SK-N-MC (cell line): ENCODE results near the gene FAM210A.

ENCODE experiments used
- DNase-seq: peaks from one replicate; pipeline ENCODE4 v3.0.0-alpha.2; 2011; ENCODE audit warnings: low read depth, low spot score
- H3K27ac ChIP-seq: fragments of 200-600 bp; sonication (generic); 2 replicates; pipeline ENCODE4 v1.5.1; 2016; ENCODE audit warnings: mixed run types
- H3K36me3 ChIP-seq: fragments of 200-600 bp; sonication (generic); 2 replicates; pipeline ENCODE4 v1.6.1; 2017; ENCODE audit warnings: antibody characterized with exemption, low read length, mixed read lengths; ENCODE audit not compliant: insufficient read depth
- H3K4me3 ChIP-seq: fragments of 200-600 bp; sonication (generic); 2 replicates; pipeline ENCODE4 v1.5.1; 2016
- H3K9ac ChIP-seq: fragments of 200-600 bp; sonication (generic); 2 replicates; pipeline ENCODE4 v1.8.0; 2017; ENCODE audit warnings: mixed run types, mixed read lengths; ENCODE audit not compliant: insufficient read length
- H3K9me3 ChIP-seq: fragments of 200-600 bp; sonication (generic); 2 replicates; pipeline ENCODE4 v1.6.1; 2017; ENCODE audit warnings: low read depth, mild to moderate bottlenecking, antibody characterized with exemption, low read length, moderate library complexity, mixed read lengths
- EZH2 ChIP-seq: fragments of 200-600 bp; sonication (generic); IDR thresholded peaks from one replicate; pipeline ENCODE4 v1.6.1; 2017; ENCODE audit warnings: antibody characterized with exemption
- FOXP2 ChIP-seq: optimal IDR thresholded peaks from 2 replicates; pipeline ENCODE3; 2011; ENCODE audit warnings: mild to moderate bottlenecking, moderate library complexity; ENCODE audit not compliant: insufficient read depth; ENCODE audit errors: extremely low read length, control extremely low read depth
- POLR2AphosphoS5 ChIP-seq: IDR thresholded peaks from 2 replicates; pipeline ENCODE4 v1.6.1; 2012; ENCODE audit warnings: mild to moderate bottlenecking, low read depth, low read length, borderline replicate concordance

Gene FAM210A

DNA sequence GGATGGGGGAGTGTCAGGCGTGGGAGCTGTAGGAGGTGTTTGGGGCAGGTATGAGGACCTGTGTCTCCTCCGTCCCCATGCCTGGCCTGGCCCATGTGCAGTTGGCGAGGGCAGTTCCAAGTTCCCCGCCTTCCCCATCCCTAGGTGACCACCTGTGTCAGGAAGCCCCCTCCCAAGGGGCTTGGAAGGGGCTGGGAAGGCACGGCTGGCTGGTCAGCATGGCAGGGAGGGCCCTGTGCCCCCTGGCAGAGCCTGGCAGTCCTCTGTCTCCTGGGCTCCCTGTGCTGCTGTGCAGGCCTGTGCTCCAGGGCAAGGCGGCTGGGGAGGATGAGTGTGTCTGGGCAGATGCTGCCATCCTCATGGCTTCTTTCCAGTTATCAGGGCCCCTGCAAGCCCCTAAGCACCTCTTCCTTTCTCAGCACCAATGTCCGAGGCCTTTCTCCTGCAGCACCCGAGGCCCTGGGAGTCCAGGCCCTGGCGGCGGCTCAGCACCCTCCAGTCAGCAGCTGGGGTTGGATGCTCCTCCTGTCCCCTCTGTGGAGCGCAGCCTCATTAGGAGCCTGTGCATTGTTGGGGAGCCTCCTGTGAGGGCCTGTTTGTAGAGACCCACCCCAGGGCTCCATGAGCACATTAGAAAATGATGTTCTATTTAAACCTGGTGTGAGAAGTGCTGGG lies 101.7 kb downstream of the FAM210A start:
- TF ChIP-seq POLR2AphosphoS5 (no peak), EZH2 (no peak), FOXP2 (no peak)
- H3K9me3 ChIP-seq, result no peaks in the 10 kb centered on the region
- H3K9ac ChIP-seq, result no peak overlapping the region
- DNase-seq, result no peak
- H3K36me3 ChIP-seq, result no peaks in the 10 kb centered on the region
- no peak overlapping the region for H3K4me3 ChIP-seq
- H3K27ac ChIP-seq, result no peak overlapping the region

DNA sequence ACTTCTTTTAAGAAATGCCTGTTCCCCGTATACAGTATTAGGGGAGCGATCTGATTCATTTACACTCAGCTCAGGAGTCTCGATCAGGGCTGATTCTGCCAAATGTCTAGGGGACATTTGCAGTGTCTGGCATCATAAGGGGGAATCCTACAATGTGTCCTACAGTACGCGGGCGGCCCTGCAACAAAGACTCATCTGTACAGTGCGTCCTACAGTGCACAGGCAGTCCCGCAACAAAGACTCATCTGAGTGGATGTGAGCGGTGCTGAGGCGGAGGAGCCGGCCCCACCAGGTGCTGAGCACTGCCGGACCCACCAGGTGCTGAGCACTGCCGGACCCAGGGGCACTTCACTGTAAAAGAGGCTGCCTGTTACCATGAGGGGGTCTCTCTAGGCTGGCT lies 102.5 kb downstream of the FAM210A start:
- no peak for TF ChIP-seq POLR2AphosphoS5
- no peak for TF ChIP-seq EZH2
- TF ChIP-seq FOXP2, result no peak
- Histone ChIP-seq H3K9ac (no peak overlapping the region), H3K4me3 (no peak overlapping the region), H3K27ac (no peak overlapping the region), H3K9me3 (no peaks in the 10 kb centered on the region), H3K36me3 (no peaks in the 10 kb centered on the region)
- no peak for DNase-seq

DNA sequence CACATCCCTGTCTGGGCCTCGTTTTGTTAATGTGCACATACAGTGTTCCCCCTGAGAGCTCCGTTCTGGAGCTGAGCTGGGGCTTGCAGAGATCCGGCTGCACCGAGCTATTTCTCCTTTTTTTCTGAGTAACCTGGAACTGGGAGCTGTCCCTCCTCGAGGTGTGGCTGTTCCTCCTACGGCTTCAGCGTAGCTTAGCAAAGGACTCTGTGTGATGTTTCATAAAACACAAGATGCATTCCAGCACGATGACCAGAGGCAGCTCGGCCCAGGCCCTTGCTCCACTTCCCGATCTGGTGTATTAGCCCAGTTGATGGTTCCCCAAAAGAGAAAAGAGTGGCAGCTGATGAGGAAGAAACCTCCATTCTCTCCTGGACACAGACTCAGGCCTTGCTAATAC lies 103.0 kb downstream of the FAM210A start:
- DNase-seq, result no peak
- H3K27ac ChIP-seq, result no peak overlapping the region
- no peaks in the 10 kb centered on the region for H3K36me3 ChIP-seq

DNA sequence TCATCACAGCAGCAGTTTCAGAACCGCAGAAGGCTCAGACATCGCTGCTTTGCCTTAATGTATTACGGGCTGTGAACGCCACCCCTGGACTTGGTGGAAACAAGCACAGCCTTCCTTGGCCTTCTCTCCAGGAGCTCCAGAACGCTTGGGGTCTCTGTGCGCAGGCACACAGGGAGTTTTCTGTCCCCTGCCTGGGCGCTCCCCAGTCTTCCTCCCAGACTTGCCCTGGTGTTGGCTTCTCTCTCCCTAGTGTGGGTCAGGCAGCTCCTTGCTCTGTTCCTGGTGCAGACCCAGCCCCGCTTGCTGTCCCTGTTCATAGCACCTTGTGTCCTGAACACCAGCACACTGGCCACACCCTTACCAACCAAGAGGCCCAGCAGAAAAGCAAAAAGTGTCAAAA lies 103.6 kb downstream of the FAM210A start:
- Histone ChIP-seq H3K9me3 (no peaks in the 10 kb centered on the region), H3K4me3 (no peak overlapping the region), H3K9ac (no peak overlapping the region), H3K27ac (no peak overlapping the region), H3K36me3 (no peaks in the 10 kb centered on the region)
- no peak for DNase-seq
- no peak for TF ChIP-seq EZH2
- TF ChIP-seq POLR2AphosphoS5, result no peak
- no peak for TF ChIP-seq FOXP2

More for the DNA sequence above, 103.0 kb downstream of the FAM210A start:
- Histone ChIP-seq H3K9me3 (no peaks in the 10 kb centered on the region), H3K4me3 (no peak overlapping the region), H3K9ac (no peak overlapping the region)
- TF ChIP-seq FOXP2 (no peak), EZH2 (no peak), POLR2AphosphoS5 (no peak)

DNA sequence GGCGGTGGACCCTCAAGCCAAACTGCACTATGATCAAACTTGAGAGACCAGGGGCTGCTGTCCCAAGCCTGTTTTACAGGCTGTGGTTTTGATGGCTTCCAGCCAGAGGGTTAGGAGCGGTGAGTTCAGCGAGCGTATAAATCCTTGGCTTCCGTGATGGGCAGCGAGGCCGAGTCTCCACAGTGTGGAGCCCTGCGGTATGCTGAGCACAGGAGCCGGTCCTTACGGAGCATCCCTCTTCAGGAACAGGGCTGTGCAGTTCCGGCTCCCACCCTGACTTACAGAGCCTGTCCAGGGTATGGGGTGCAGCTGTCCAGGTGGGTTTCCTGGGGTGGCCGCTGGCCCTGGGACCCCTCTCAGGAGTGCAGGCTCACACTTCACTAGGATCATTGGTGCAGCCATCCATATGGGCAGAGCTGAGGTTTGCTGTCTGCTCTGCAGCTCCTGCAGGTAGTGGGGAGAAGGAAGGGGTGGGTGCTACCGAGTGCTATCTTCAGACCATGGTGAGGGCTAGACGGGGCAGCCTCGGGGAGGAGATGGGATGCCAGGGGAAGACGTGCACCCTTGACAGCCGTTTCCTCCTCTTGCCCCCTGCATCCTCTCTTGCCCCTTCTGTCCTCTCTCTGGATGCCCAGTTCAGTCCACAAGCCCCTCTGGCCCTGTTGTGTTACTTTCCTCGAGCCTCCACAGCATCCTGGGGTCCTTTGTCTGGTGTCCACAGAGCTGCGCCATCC lies 104.3 kb downstream of the FAM210A start:
- Histone ChIP-seq H3K4me3 (no peak overlapping the region), H3K9ac (no peak overlapping the region), H3K9me3 (no peaks in the 10 kb centered on the region), H3K27ac (no peak overlapping the region), H3K36me3 (no peaks in the 10 kb centered on the region)
- DNase-seq, result no peak
- TF ChIP-seq FOXP2 (no peak), EZH2 (no peak), POLR2AphosphoS5 (no peak)

DNA sequence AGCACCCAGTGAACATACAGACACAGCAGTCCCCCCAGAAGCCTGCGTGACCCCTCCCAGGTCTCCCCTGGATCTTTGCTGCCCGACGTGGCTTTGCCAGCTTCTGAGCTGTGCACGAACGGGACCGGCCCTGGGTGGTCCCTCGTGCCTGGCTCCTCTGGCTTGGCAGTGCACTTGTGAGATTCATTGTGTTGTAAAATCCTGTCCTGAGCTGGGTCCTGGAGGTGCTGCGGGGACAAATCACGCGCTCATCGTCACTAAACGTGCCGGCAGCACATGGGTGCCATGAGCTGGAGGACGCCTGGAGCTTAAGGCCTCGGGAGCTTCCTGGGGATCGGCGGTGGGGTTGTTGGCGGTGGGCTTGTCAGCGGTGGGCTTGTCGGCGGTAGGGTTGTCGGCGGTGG lies 104.9 kb downstream of the FAM210A start:
- Histone ChIP-seq H3K36me3 (no peaks in the 10 kb centered on the region), H3K27ac (no peak overlapping the region), H3K9ac (no peak overlapping the region), H3K4me3 (no peak overlapping the region), H3K9me3 (no peaks in the 10 kb centered on the region)
- no peak for DNase-seq
- TF ChIP-seq POLR2AphosphoS5 (no peak), FOXP2 (no peak), EZH2 (no peak)

DNA sequence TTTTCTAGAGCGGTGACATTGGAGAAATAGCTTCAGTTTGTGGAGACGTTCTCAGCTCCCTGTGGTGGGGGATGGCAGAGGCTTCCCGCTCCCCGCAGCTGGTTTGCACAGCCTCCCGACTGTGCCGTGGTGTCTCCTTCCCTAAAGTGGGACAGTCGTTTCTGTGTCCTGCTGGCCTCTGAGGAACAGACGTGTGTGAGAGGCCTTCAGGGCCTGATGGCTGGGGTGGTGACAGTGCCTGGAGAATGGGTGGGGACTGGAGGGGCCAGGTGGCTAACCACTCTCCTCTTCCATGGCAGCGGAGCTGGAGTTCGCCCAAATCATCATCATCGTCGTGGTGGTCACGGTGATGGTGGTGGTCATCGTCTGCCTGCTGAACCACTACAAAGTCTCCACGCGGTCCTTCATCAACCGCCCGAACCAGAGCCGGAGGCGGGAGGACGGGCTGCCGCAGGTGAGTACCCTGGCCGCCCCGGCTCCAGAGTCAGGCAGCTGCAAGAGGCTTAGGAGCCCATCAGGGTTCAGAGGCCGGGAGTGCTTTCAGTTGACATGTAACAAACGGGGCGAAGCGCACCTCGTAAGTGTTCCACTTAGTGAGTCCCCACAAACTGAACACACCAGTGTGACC lies 105.4 kb downstream of the FAM210A start:
- Histone ChIP-seq H3K9me3 (no peaks in the 10 kb centered on the region), H3K4me3 (no peak overlapping the region), H3K27ac (no peak overlapping the region), H3K36me3 (no peaks in the 10 kb centered on the region), H3K9ac (no peak overlapping the region)
- DNase-seq, result no peak
- TF ChIP-seq FOXP2 (no peak), EZH2 (no peak), POLR2AphosphoS5 (no peak)

DNA sequence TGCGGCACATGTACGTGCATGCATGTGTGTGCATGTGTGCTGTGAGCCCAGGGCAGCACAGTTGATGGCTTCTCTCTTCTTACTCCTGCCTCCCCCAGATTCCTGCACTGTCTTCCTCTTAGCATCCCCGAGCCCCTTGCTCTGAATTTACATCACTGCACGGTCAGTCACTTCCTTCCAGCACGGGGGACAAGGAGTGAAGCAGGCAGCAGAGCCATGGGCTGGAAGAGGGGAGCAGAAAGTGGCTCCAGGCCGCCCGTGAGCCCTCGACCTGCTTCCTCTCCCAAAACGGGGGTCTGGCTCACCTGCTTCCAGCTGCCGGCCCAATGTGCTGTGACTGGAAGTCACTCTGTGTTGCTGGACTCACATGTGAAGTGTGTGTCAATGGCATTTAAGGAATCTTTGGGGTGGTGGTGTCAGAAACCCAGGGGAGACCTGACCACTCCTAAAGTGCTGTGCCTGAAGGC lies 106.1 kb downstream of the FAM210A start:
- H3K9ac ChIP-seq, result no peak overlapping the region
- TF ChIP-seq EZH2, result no peak
- TF ChIP-seq FOXP2, result no peak
- no peak for TF ChIP-seq POLR2AphosphoS5
- H3K27ac ChIP-seq, result no peak overlapping the region
- H3K4me3 ChIP-seq, result no peak overlapping the region
- no peaks in the 10 kb centered on the region for H3K36me3 ChIP-seq
- no peak for DNase-seq
- H3K9me3 ChIP-seq, result no peaks in the 10 kb centered on the region
